Neural cell (in vitro differentiated cells): ENCODE results near the gene RBBP8NL. TPM values are rescaled to one million over a fixed set of nuclear protein-coding genes. Genes with fewer than 3 reads are reported as not detected.

Experiments
- H2AFZ ChIP-seq: fragments of 200-600, 300-800 bp; sonication (generic), shearing (Covaris generic); 2 replicates; pipeline ENCODE4 v1.6.0; 2014; ENCODE audit warnings: low read depth, mild to moderate bottlenecking, antibody characterized with exemption, low read length, moderate library complexity
- H3F3A ChIP-seq: fragments of 200-600 bp; shearing (Covaris generic); 2 replicates; pipeline ENCODE4 v1.6.1; 2016; ENCODE audit warnings: mild to moderate bottlenecking, moderate library complexity, mixed read lengths, antibody characterized with exemption, low read length; ENCODE audit not compliant: insufficient read depth, poor library complexity, severe bottlenecking
- H3K27ac ChIP-seq: fragments of 200-600, 300-800 bp; sonication (generic), shearing (Covaris generic); 2 replicates; pipeline ENCODE4 v1.5.1; 2014; ENCODE audit warnings: mild to moderate bottlenecking, low read length, moderate library complexity
- H3K27me3 ChIP-seq: fragments of 300-800, 200-600 bp; sonication (generic), shearing (Covaris generic); 2 replicates; pipeline ENCODE4 v1.6.0; 2014; ENCODE audit warnings: mild to moderate bottlenecking, low read depth, low read length, moderate library complexity; ENCODE audit not compliant: insufficient read depth
- H3K36me3 ChIP-seq: fragments of 300-800, 200-600 bp; sonication (generic), shearing (Covaris generic); 2 replicates; pipeline ENCODE4 v1.5.1; 2014; ENCODE audit warnings: mild to moderate bottlenecking, antibody characterized with exemption, low read length, moderate library complexity; ENCODE audit not compliant: insufficient read depth
- H3K4me2 ChIP-seq: fragments of 300-800, 200-600 bp; sonication (generic), shearing (Covaris generic); 2 replicates; pipeline ENCODE4 v1.6.0; 2014; ENCODE audit warnings: mild to moderate bottlenecking, low read length
- H3K4me3 ChIP-seq: fragments of 300-800, 200-600 bp; sonication (generic), shearing (Covaris generic); 2 replicates; pipeline ENCODE4 v1.5.1; 2014; ENCODE audit warnings: mild to moderate bottlenecking, low read length, moderate library complexity
- H3K79me2 ChIP-seq: fragments of 200-600 bp; shearing (Covaris generic); replicated peaks from 2 replicates; pipeline ENCODE4 v1.6.0; 2014; ENCODE audit warnings: mild to moderate bottlenecking, low read length, moderate library complexity; ENCODE audit not compliant: insufficient read depth
- H3K9ac ChIP-seq: fragments of 300-800, 200-600 bp; sonication (generic), shearing (Covaris generic); 2 replicates; pipeline ENCODE4 v1.6.1; 2016; ENCODE audit warnings: mild to moderate bottlenecking, low read length, mixed read lengths
- H3K9me2 ChIP-seq: fragments of 200-600 bp; shearing (Covaris generic); 2 replicates; pipeline ENCODE4 v1.6.1; 2016; ENCODE audit warnings: mild to moderate bottlenecking, low read length, mixed read lengths; ENCODE audit not compliant: insufficient read depth
- H3K9me3 ChIP-seq: fragments of 200-600, 300-800 bp; sonication (generic), shearing (Covaris generic); 2 replicates; pipeline ENCODE4 v1.6.1; 2016; ENCODE audit warnings: mild to moderate bottlenecking, mixed run types, low read length, moderate library complexity, mixed read lengths
- H4K20me1 ChIP-seq: fragments of 200-600 bp; shearing (Covaris generic); 2 replicates; pipeline ENCODE4 v1.6.1; 2016; ENCODE audit warnings: mild to moderate bottlenecking, mixed run types; ENCODE audit not compliant: insufficient read depth
- EP300 ChIP-seq: fragments of 450-650 bp; conservative IDR thresholded peaks from 2 replicates; pipeline ENCODE4 v1.6.1; 2014; ENCODE audit warnings: antibody characterized with exemption, mild to moderate bottlenecking, moderate library complexity; ENCODE audit not compliant: poor library complexity, severe bottlenecking
- EZH2 ChIP-seq: fragments of 200-600, 300-800 bp; shearing (Covaris generic), sonication (generic); IDR thresholded peaks from 2 replicates; pipeline ENCODE4 v1.6.1; 2014; ENCODE audit warnings: antibody characterized with exemption, low read length, borderline replicate concordance, mild to moderate bottlenecking; ENCODE audit not compliant: insufficient read depth, poor library complexity, severe bottlenecking
- MXI1 ChIP-seq: fragments of 450-650 bp; conservative IDR thresholded peaks from 2 replicates; pipeline ENCODE4 v1.6.1; 2014; ENCODE audit warnings: antibody characterized with exemption, mild to moderate bottlenecking; ENCODE audit not compliant: poor library complexity, severe bottlenecking
- POLR2AphosphoS5 ChIP-seq: IDR thresholded peaks from 2 replicates; pipeline ENCODE4 v1.6.1; 2012
- RAD21 ChIP-seq: fragments of 450-650 bp; conservative IDR thresholded peaks from 2 replicates; pipeline ENCODE4 v1.6.1; 2014; ENCODE audit warnings: antibody characterized with exemption, mild to moderate bottlenecking, moderate library complexity
- SMC3 ChIP-seq: fragments of 450-650 bp; conservative IDR thresholded peaks from 2 replicates; pipeline ENCODE4 v1.6.1; 2014; ENCODE audit warnings: antibody characterized with exemption, mild to moderate bottlenecking, moderate library complexity; ENCODE audit not compliant: poor library complexity
- TAF1 ChIP-seq: IDR thresholded peaks from 2 replicates; pipeline ENCODE4 v1.6.1; 2012; ENCODE audit warnings: low read depth
- polyA plus RNA-seq: library from polyadenylated mRNA; depleted of rRNA; stranded (reverse); fragments of >200 nt; gene quantifications from 2 replicates; pipeline ENCODE4 v1.2.3, GENCODE V29; 2014
- TF ChIP-seq, protein P1 (sequence below): IDR thresholded peaks from 2 replicates; pipeline ENCODE4 v1.6.1; 2012; ENCODE audit warnings: borderline replicate concordance
- TF ChIP-seq, protein P2 (sequence below): fragments of 450-650 bp; IDR thresholded peaks from 2 replicates; pipeline ENCODE4 v1.5.1; 2014; ENCODE audit warnings: antibody characterized with exemption, mild to moderate bottlenecking, moderate library complexity; ENCODE audit not compliant: poor library complexity, severe bottlenecking

Gene RBBP8NL
- polyA plus RNA-seq, 1 donor from 2014 or later: not detected

DNA sequence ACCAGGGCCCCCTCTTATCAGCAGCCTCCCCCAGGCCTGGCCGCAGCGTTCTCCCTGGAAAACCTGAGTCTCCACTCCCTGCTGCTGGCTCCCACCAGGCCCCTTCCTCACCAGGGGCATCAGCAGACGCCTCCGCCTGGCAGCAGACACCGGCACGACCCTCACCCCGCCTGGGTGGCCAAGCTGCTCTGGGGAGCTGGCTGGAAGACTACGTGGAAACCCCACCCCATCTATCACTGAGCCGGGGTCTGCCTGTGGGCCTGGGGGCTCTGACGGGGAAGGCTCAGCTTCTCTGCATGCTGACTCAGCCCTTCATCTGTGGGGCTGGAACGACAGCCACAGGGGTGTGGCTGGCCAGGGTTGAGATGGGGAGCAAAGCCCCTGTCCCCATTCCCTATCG, 19.1 kb upstream of the RBBP8NL start:
- Histone ChIP-seq H3K27ac (no peak overlapping the region), H3F3A (no peaks in the 10 kb centered on the region), H2AFZ (no peak overlapping the region), H3K9ac (no peak overlapping the region), H3K27me3 (no peaks in the 10 kb centered on the region), H3K9me2 (no peaks in the 10 kb centered on the region), H4K20me1 (no peaks in the 10 kb centered on the region), H3K9me3 (no peaks in the 10 kb centered on the region), H3K79me2 (no peaks in the 10 kb centered on the region), H3K36me3 (no peaks in the 10 kb centered on the region), H3K4me2 (no peak overlapping the region), H3K4me3 (no peak overlapping the region)
- TF ChIP-seq RAD21: no peak
- TF ChIP-seq EZH2: no peak
- no peak for TF ChIP-seq TAF1
- TF ChIP-seq, protein P1, sequence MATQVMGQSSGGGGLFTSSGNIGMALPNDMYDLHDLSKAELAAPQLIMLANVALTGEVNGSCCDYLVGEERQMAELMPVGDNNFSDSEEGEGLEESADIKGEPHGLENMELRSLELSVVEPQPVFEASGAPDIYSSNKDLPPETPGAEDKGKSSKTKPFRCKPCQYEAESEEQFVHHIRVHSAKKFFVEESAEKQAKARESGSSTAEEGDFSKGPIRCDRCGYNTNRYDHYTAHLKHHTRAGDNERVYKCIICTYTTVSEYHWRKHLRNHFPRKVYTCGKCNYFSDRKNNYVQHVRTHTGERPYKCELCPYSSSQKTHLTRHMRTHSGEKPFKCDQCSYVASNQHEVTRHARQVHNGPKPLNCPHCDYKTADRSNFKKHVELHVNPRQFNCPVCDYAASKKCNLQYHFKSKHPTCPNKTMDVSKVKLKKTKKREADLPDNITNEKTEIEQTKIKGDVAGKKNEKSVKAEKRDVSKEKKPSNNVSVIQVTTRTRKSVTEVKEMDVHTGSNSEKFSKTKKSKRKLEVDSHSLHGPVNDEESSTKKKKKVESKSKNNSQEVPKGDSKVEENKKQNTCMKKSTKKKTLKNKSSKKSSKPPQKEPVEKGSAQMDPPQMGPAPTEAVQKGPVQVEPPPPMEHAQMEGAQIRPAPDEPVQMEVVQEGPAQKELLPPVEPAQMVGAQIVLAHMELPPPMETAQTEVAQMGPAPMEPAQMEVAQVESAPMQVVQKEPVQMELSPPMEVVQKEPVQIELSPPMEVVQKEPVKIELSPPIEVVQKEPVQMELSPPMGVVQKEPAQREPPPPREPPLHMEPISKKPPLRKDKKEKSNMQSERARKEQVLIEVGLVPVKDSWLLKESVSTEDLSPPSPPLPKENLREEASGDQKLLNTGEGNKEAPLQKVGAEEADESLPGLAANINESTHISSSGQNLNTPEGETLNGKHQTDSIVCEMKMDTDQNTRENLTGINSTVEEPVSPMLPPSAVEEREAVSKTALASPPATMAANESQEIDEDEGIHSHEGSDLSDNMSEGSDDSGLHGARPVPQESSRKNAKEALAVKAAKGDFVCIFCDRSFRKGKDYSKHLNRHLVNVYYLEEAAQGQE: no peak
- TF ChIP-seq EP300: no peak
- TF ChIP-seq, protein P2, sequence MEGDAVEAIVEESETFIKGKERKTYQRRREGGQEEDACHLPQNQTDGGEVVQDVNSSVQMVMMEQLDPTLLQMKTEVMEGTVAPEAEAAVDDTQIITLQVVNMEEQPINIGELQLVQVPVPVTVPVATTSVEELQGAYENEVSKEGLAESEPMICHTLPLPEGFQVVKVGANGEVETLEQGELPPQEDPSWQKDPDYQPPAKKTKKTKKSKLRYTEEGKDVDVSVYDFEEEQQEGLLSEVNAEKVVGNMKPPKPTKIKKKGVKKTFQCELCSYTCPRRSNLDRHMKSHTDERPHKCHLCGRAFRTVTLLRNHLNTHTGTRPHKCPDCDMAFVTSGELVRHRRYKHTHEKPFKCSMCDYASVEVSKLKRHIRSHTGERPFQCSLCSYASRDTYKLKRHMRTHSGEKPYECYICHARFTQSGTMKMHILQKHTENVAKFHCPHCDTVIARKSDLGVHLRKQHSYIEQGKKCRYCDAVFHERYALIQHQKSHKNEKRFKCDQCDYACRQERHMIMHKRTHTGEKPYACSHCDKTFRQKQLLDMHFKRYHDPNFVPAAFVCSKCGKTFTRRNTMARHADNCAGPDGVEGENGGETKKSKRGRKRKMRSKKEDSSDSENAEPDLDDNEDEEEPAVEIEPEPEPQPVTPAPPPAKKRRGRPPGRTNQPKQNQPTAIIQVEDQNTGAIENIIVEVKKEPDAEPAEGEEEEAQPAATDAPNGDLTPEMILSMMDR: no peak
- no peak for TF ChIP-seq POLR2AphosphoS5
- TF ChIP-seq MXI1: no peak
- no peak for TF ChIP-seq SMC3

DNA sequence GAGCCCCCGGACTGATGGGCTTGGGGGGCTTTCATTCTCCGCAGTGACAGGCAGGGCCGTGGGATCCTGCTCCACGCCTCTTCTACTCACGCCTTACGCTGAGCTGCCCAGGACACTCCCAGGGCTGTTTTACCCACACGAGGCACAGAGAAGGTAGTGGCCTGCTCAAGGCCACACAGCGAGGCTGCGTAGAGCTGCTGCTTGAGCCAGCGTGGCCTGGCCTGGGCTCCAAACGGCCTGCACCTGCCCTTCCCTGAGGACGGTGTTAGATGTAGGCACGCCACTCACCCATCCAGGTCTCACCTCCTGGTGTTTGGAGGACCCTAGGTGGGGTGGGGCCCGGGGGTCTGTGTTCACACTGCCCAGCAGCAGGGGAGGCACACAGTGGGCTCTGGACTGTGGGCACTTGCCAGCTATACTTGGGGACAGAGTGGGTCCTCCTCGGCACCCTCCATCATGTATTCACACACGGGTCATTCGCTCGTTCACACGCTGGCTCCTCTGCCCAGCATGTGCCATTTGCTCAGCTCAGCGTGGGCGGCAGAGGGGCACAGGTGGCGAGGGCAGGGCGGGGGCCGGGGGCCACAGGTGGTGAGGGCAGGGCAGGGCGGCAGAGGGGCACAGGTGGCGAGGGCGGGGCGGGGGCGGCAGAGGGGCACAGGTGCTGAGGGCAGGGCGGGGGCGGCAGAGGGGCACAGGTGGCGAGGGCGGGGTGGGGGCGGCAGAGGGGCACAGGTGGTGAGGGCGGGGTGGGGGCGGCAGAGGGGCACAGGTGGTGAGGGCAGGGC, 18.4 kb upstream of the RBBP8NL start:
- no peak overlapping the region for H2AFZ ChIP-seq
- H3K27me3 ChIP-seq: no peaks in the 10 kb centered on the region
- no peaks in the 10 kb centered on the region for H3K9me3 ChIP-seq
- no peaks in the 10 kb centered on the region for H4K20me1 ChIP-seq
- no peaks in the 10 kb centered on the region for H3K36me3 ChIP-seq
- no peak overlapping the region for H3K4me3 ChIP-seq
- H3K79me2 ChIP-seq: no peaks in the 10 kb centered on the region
- no peak overlapping the region for H3K4me2 ChIP-seq
- TF ChIP-seq SMC3 (no peak), TAF1 (no peak), EP300 (no peak), POLR2AphosphoS5 (no peak)
- TF ChIP-seq, protein P1: no peak
- no peaks in the 10 kb centered on the region for H3F3A ChIP-seq
- no peak overlapping the region for H3K27ac ChIP-seq
- no peak overlapping the region for H3K9ac ChIP-seq
- no peaks in the 10 kb centered on the region for H3K9me2 ChIP-seq
